HG03060 (cell line): Measurements from ENCODE around the gene PRKCE.

Experiments
- ATAC-seq: cut with Tn5 transposase; IDR thresholded peaks from one replicate; pipeline ENCODE4 v1.9.1; 2021; ENCODE audit warnings: low read depth, moderate number of reproducible peaks; ENCODE audit not compliant: unreplicated experiment

The PRKCE gene

DNA sequence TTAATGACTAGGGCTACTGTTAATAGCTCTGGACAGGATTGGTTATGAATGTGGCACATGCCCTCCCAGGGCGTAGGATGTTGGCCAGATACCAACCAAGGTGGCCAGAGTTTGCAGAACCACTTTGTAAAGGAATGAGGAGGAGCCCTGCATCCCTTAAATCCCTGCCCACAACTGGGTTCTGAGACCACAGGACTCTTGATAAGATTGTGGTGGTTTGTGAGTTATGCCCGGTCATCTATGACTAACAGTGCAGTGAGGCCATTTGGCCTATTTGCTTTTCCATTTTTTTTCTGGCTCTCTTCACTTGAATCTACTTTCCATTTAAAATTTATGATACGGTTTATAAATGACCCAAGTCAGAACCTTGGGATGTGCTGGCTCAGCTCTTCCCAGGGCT lies 294.5 kb downstream of the PRKCE start:
- no peak for ATAC-seq

DNA sequence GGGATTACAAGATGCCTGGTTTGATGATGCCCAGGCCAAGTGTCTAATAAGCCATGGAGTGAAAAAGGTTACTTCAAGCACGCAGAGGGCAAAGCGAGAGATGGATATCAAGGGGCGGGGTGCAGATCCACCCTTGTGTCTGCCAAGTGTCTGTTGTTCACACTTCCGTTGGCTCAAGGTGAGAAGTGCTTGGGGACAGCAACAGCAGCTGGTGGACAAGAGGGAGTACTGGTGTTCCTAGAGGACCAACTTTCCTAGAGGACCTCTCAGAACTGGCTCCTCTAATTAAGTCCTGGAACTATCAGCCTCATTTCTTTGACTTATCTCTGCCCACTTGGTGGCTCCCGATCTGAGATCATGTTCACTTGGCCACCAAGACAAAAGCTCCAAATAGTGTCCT lies 299.1 kb downstream of the PRKCE start:
- ATAC-seq = no peak

DNA sequence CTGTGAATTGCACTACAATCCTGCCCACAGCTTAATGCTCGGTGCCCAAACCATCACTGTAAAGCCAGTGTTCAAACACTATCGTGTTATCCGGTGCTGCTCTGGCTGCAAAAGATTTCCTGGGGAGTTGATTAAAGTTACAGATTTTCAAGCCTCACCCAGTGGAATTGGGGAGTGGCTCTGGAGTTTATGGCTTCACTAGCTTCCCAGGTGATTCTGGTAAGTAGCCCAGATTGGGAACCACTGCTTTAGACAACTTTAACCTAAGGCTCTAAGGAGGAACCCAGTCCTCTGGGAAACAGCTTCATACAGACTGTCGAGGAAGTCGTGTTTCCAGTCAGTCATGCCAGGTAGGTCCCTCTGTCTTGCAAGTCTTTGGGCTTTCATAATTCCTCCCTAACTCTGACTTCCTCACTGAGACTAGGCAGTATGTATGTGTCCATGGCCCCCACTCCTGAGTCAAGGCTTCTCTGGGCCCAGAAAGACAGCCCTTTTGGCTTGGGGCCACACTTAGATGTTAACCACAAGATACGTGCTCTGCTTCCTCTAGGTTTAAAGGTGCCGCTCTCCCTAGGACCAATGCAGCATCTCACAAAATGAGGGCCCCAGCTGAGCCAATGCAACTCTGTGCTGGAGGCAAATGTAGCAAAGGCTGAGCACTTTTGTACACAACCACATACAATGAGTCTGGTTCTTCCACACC lies 299.7 kb downstream of the PRKCE start:
- ATAC-seq = no peak

DNA sequence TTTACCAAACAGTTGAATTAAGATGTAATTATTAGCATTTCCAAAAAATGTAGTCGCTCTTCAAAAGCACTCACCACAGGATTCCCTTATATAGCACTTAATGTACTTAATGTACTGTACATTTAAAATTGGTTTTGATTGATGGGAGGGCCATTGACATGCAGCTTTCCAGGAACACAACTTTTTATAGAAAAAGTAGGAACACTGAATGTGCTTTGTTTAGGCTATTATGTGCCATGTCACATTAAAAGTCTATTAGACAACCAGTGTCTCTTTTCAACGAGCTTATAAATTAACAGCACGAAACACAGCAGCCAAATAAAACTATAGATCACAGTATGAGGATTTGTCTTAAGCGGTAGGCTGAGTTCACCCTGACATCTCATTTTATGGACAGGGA lies 301.1 kb downstream of the PRKCE start:
- ATAC-seq = no peak

DNA sequence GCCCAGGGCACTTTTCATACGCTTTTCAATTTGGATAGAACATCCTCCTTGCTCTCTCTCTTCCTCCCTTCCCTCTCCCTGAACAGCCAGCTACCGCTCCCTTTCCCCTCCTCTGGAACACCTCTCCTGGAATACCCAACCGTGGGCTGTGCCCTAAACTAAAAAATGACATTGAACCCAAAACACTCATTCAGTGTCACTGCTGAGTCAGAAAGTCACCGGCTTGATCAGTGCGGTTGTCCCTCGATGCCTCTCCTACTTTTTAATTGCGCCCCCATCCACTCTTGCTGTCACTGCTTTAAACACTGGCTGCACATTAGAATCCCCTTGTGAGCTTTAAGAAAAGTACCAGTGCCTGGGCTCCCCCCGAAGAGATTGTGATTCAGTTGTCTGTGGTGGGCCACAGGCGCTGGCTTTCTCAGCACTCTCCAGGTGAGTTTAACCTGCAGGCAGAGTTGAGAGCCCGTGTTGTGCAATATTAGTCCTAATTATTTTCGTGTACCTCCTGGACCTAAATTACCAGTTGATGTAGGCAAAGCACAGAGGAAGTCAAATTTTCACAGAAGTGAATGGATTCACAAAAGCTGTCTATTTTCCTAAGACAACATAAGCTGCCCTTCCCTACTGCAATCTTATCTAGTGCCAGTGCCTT lies 302.0 kb downstream of the PRKCE start:
- ATAC-seq = no peak

DNA sequence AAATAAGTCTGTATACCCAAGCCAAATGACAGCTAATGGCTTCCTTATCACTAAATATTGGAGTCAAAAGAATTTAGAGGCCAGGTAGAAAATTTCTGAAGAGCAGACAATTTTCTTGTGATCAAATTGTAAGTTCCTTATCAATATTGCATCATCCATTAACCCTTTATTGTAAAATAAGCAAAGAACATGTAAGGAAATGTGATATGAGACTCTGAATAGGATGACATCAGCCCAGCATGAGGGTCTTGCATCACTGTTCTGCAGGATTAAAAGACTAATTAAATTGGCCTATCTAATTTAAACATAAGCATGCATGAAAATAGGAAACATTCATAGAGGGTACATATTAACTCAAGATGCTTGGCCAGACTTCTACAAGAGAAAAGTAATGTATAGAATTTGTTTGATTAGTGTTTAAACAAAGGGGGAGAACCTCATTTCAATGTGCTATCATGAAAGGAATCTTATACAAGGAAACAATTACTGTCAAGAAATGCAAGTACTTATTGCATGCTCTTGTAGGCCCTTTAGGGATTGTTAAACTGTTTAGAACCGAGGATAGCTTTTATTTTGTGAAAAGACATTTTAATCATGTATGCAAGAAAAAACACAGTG lies 302.9 kb downstream of the PRKCE start:
- ATAC-seq = no peak

- no peak for ATAC-seq
Measured at GRCh38 chr2:45957533-45958227, 306.2 kb downstream of the PRKCE start.

DNA sequence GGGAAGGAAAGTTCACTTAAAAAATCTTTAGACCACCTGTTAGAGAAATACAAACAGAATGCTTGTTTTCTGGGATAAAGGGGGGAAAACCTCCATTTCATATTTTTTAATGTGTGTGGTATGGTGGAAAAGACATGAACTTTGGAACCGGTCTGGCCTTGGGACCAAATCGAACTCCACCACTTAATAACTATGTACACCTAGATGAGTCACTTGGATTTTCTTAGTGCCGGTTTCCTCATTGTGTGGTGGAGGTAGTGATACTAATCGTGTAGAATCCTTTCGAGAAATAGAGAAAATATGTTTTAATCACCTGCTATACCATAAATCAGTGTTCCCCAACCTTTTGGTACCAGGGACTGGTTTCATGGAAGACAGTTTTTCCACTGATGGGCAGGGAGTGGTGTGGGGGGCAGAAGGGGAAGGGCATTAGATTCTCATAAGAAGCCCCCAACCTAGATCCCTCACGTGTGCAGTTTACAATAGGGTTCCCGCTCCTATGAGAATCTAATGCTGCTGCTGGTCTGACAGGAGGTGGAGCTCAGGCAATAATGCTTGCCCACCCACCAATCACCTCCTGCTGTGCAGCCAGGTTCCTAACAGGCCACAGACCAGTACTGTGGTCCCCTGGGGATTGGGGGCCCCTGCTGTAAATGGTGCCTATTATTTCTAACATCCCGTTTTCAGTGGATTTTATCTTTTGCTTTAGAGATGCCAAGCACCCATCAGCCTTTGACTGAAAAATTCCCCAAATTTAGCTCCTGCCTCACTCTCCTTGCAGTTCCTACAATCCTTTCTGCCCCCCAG lies 308.8 kb downstream of the PRKCE start:
- no peak for ATAC-seq

GRCh38 chr2:45962177-45962921 lies 310.9 kb downstream of the PRKCE start:
- ATAC-seq = no peak

DNA sequence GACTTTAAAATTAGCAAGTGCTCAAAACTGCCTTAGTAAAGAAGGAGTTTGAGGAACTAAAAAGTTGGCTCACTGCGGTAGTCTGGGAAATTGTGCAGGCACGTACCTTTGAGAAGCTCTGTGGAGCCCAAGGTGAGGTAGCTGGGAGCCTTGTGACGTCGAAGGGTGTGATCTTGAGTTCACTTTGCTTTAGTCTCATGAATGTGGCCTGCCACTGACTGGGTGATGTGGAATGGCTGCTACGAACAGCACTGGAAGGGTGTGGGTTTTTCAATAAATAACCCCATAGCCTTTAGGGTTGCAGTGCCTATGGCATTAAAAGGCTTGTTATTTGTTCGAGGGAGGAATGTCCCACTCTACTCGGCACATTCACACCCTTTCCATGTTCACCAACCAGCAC lies 312.3 kb downstream of the PRKCE start:
- no peak for ATAC-seq

- ATAC-seq = no peak
Measured at GRCh38 chr2:45964223-45964841, 312.9 kb downstream of the PRKCE start.

GRCh38 chr2:45964906-45965305 lies 313.4 kb downstream of the PRKCE start:
- no peak for ATAC-seq

GRCh38 chr2:45965871-45966498 lies 314.5 kb downstream of the PRKCE start:
- no peak for ATAC-seq

- ATAC-seq = no peak
Measured at GRCh38 chr2:45968946-45969584, 317.6 kb downstream of the PRKCE start.

DNA sequence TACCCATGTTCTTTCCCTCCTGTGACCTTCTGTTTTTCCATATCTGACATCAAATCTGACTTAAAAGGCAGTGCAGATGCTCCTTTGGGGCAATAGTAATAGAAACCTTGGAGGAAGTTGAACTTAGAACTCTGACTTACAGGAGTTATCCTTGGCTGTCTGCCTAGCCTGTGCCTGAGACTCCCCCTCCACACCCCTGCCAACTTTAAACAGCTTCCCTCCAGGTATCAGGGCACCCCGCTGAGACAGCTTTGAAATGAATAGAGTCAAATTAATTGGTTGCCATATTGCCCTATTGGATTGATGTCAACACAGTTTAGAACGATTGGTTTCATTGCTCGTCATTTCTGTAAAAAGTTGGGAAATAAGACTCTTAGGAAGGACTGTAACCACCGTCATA lies 322.0 kb downstream of the PRKCE start:
- no peak for ATAC-seq

- peak; percentile 72 for ATAC-seq
Measured at GRCh38 chr2:45974056-45974455, 322.6 kb downstream of the PRKCE start.

DNA sequence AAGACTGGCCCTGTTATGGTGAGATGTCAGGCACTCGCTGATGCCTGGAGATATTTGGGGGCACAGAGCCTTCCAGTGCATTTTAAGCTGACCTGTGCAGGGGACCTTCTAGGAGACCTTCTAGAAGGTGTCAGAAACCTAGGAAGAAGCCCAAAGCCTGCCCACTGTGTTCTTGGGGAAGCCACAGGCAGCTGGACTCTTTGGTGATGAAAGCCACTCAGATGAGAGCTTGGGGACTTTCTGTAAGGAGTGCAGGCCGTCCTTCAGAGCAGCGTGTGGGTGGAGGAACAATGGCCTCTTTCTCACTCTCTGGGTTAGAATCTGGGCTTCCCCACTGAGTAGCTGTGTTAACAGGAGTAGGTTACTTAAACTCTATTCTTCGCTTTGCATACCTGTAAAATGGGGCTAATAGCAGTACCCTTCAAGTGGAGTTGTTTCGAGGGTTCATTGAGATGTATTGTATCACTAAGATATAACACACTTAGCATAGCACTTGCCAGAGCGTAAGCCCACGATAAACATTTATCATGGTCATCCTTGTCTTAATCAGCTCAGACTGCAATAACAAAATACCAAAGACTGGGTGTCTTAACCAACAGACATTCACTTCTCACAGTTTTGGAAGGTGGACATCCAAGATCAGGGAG lies 323.4 kb downstream of the PRKCE start:
- ATAC-seq = peak; percentile 52
